ENCODE data around the gene TMEM179.

Gene TMEM179

GRCh38 chr14:104545151-104545941 lies 59.2 kb downstream of the TMEM179 start:
- TF ChIP-seq RAD21 (IDR thresholded peaks at IDR 0.05; ENCODE audit: low read depth) (no peak), NFIC (IDR thresholded peaks at IDR 0.05) (no peak), USF1 (IDR thresholded peaks at IDR 0.05) (no peak), FOXM1 (IDR thresholded peaks at IDR 0.05; ENCODE audit: borderline replicate concordance, low read depth) (no peak), CEBPB (IDR thresholded peaks at IDR 0.05) (no peak)

- no peak for TF ChIP-seq ZBTB7A (IDR thresholded peaks at IDR 0.05; ENCODE audit: low read depth)
- TF ChIP-seq TEAD4 (IDR thresholded peaks at IDR 0.05): no peak
- TF ChIP-seq EP300 (IDR thresholded peaks at IDR 0.05; ENCODE audit: borderline replicate concordance): no peak
- TF ChIP-seq YY1 (IDR thresholded peaks at IDR 0.05; ENCODE audit: low read depth): no peak
- no peak for TF ChIP-seq TAF1 (IDR thresholded peaks at IDR 0.05; ENCODE audit: low read depth)
- no peak for TF ChIP-seq TCF12 (IDR thresholded peaks at IDR 0.05; ENCODE audit: low read depth)
- no peak for TF ChIP-seq RAD21 (IDR thresholded peaks at IDR 0.05; ENCODE audit: low read depth)
- no peak for TF ChIP-seq REST (IDR thresholded peaks at IDR 0.05; ENCODE audit: low read depth)
- TF ChIP-seq CREB1 (IDR thresholded peaks at IDR 0.05; ENCODE audit: low read depth): no peak
- TF ChIP-seq USF1 (IDR thresholded peaks at IDR 0.05): no peak
- TF ChIP-seq CEBPB (IDR thresholded peaks at IDR 0.05): no peak
These were observed 60.1 kb downstream of the TMEM179 start for GRCh38 chr14:104544362-104544961.

GRCh38 chr14:104542871-104543830 lies 61.4 kb downstream of the TMEM179 start:
- TF ChIP-seq EGR1 (IDR thresholded peaks at IDR 0.05) (no peak), TCF12 (IDR thresholded peaks at IDR 0.05; ENCODE audit: low read depth) (no peak), MAX (IDR thresholded peaks at IDR 0.05) (no peak), CEBPB (IDR thresholded peaks at IDR 0.05) (no peak), ZBTB7A (IDR thresholded peaks at IDR 0.05; ENCODE audit: low read depth) (no peak), EP300 (IDR thresholded peaks at IDR 0.05; ENCODE audit: borderline replicate concordance) (no peak), TAF1 (IDR thresholded peaks at IDR 0.05; ENCODE audit: low read depth) (no peak), FOXM1 (IDR thresholded peaks at IDR 0.05; ENCODE audit: borderline replicate concordance, low read depth) (no peak), YY1 (IDR thresholded peaks at IDR 0.05; ENCODE audit: low read depth) (no peak), CREB1 (IDR thresholded peaks at IDR 0.05; ENCODE audit: low read depth) (no peak), NFIC (IDR thresholded peaks at IDR 0.05) (no peak), TEAD4 (IDR thresholded peaks at IDR 0.05) (no peak), RAD21 (IDR thresholded peaks at IDR 0.05; ENCODE audit: low read depth) (no peak), USF1 (IDR thresholded peaks at IDR 0.05) (no peak), REST (IDR thresholded peaks at IDR 0.05; ENCODE audit: low read depth) (no peak)

GRCh38 chr14:104541905-104542465 lies 62.6 kb downstream of the TMEM179 start:
- TF ChIP-seq RAD21 (IDR thresholded peaks at IDR 0.05; ENCODE audit: low read depth) (no peak), NFIC (IDR thresholded peaks at IDR 0.05) (no peak), TEAD4 (IDR thresholded peaks at IDR 0.05) (no peak), REST (IDR thresholded peaks at IDR 0.05; ENCODE audit: low read depth) (no peak), FOXM1 (IDR thresholded peaks at IDR 0.05; ENCODE audit: borderline replicate concordance, low read depth) (no peak), TAF1 (IDR thresholded peaks at IDR 0.05; ENCODE audit: low read depth) (no peak), MAX (IDR thresholded peaks at IDR 0.05) (no peak), EP300 (IDR thresholded peaks at IDR 0.05; ENCODE audit: borderline replicate concordance) (no peak), TCF12 (IDR thresholded peaks at IDR 0.05; ENCODE audit: low read depth) (no peak), USF1 (IDR thresholded peaks at IDR 0.05) (no peak), YY1 (IDR thresholded peaks at IDR 0.05; ENCODE audit: low read depth) (no peak), ZBTB7A (IDR thresholded peaks at IDR 0.05; ENCODE audit: low read depth) (no peak), CREB1 (IDR thresholded peaks at IDR 0.05; ENCODE audit: low read depth) (no peak), CEBPB (IDR thresholded peaks at IDR 0.05) (no peak)
